HG03039 (cell line): ENCODE measurements around the gene ATF6B.

Source experiments
- ATAC-seq: cut with Tn5 transposase; IDR thresholded peaks from one replicate; pipeline ENCODE4 v1.9.1; 2021; ENCODE audit warnings: mild to moderate bottlenecking, moderate library complexity; ENCODE audit not compliant: unreplicated experiment

Gene ATF6B

DNA sequence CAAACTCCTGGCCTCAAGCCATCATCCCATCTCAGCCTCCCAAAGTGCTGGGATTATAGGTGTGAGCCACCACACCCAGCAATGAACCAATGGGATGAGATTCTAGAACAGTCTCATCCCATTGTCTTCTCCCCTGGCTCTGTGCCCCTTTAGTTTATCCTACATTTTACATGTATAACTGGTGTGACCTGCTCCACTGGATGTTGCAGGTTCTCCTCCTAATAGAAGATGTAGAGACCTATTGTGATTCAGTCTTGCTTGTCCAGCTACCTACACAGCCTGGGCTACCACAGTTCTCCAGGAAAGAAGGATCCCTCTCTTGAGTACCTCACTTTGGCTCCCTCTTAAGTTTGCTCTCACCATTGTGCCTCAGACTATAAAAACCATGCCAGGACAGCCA, 4.1 kb upstream of the ATF6B start:
- no peak for ATAC-seq

DNA sequence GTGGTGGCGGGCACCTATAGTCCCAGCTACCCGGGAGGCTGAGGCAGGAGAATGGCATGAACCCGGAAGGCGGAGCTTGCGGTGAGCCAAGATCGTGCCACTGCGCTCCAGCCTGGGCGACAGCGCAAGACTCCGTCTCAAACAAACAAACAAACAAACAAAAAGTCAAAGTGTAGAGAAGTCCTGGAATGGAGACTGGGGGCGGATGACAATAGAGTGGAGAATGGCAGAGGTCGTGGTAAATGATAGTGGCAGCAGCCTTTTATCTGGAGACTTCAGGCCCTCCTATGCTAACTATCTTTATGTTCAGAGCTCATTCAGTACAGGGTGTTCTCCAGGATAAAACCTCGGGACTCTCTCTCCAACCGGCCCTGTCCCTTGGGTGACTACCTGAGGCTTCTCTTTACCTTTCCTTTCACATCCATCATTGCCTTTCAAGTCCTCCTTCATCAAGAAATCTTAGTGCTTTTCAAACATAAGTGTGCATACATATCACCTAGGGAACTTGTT, 3.4 kb upstream of the ATF6B start:
- no peak for ATAC-seq

DNA sequence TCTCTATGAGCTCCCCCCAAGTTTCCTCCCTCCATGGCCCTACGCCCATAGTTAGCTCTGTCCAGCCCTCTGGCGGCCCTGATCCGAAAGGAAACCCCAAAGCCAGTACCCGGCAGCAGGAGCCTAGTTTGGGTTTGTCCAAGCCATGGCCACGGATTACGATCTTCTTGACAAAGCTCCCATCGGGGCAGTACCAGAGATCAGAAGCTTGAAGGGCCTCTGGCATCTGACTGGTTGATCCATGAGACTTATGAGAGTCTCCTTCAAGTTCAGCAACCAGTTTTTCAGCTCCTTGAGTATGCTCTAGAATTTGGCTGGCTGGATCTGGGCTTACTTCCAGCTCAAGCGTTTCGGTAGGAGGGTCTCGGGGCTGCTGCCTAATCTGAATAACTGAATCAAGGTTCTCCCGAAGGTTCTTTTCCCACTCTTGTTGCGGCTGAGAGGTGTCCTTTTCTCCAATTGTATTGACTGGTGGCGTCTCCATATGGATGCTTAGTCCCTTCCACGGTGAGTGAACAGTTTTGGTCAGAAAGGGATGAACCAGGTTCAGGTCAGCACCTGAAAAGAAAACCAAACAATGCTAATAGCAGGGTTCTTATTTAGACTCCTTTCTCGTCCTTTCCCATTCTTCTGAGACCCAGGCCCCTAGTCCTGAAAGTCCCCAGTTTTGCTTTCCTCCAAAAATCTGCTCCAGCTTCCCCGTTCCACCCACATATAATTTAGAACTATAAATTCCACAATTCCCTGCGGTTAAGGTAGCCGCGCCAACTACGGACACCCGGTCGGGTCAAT, 1.4 kb upstream of the ATF6B start:
- ATAC-seq = no peak

DNA sequence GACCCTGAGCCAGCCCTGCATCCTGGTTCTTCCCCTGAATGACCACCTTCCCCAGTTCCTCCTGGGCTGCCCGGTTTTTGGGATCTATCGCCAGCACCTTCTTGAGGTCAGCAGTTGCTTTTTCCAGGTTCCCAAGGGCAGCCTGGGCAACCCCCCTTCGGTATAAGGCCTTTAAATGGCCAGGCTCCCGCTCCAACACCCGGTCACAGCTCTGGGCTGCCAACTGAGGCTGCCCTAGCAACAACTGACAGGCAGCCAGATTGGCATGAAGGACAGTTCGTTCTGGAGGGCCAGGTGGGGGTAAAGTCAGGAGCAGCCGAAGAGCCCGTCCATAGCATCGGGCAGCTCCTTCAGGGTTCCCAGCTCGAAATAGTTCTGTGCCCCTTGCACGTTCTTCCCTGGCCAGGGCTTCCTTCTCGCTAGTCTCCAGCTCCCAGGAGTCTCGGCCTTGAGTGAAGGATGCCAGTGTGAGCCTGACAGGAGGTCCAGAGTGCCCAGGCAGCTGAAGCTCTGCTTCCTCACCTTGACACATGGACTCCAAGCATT, 778 bp upstream of the ATF6B start:
- no peak for ATAC-seq

DNA sequence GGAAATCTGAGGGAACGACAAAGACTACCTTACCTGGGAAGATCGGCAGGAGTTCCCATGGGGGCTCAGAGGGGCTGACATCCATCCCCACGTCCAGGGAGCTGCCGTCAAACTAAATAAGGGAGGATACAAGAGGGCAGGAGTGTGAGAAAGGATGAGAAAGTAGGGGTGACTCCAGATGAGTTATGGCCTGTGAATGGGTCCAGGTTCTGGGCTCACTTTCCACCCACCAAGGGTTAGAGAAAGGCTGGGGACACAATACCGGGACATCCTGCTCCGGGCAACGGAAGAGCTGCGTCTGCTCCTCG, 683 bp downstream of the ATF6B start:
- ATAC-seq = no peak

DNA sequence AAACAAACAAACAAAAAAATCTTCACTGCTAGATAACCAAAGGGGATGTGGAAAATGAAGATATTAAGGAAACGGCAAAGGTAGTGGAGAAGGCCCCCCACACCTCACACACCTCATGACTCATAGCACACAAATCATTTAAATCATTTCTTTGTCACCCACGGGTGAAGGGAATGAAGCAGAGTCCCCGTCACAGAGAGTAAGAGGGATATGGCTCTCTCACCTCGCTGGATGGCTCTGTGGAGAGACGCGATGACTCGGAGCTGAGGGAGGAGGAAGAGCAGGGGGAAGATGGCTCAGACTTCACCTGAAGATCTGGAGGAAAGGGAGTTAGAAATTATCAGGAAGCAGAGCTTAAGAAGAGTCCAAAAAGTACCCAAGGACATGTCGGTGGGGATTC, 1.2 kb downstream of the ATF6B start:
- no peak for ATAC-seq

DNA sequence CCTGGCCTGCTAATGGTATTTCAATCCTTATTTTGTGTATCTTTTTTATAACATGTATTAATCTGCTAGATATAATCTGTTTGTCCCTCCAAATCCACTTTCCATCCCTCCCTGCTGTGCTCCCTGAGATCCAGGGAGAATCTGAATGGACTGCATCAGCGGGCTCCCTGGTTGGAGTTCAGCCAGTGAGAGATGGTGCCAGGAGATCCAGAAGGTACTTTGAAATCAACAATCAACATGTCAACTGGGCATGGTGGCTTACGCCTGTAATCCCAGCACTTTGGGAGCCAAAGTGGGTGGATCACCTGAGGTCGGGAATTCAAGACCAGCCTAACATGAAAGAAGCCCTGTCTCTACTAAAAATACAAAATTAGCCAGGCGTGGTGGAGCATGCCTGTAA, 4.4 kb downstream of the ATF6B start:
- no peak for ATAC-seq

DNA sequence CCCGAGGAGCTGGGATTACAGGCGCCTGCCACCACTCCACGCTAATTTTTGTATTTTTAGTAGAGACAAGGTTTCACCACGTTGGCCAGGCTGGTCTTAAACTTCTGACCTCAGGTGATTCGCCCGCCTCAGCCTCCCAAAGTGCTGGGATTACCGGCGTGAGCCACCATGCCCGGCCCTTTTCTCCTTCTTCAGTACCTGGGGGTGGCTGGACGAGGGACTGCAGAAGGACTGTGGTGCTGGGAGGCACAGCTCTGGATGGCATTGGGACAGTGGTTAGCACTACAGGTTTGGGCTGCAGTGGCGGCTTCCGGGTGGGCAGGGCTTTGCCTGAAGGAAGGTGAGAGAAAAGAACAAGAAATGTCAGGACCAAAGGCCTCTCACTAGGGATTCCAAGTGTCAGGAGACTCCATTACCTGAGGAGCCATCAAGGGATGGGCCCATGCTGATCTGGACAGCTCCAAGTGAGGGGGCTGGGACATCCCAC, 7.4 kb downstream of the ATF6B start:
- no peak for ATAC-seq

DNA sequence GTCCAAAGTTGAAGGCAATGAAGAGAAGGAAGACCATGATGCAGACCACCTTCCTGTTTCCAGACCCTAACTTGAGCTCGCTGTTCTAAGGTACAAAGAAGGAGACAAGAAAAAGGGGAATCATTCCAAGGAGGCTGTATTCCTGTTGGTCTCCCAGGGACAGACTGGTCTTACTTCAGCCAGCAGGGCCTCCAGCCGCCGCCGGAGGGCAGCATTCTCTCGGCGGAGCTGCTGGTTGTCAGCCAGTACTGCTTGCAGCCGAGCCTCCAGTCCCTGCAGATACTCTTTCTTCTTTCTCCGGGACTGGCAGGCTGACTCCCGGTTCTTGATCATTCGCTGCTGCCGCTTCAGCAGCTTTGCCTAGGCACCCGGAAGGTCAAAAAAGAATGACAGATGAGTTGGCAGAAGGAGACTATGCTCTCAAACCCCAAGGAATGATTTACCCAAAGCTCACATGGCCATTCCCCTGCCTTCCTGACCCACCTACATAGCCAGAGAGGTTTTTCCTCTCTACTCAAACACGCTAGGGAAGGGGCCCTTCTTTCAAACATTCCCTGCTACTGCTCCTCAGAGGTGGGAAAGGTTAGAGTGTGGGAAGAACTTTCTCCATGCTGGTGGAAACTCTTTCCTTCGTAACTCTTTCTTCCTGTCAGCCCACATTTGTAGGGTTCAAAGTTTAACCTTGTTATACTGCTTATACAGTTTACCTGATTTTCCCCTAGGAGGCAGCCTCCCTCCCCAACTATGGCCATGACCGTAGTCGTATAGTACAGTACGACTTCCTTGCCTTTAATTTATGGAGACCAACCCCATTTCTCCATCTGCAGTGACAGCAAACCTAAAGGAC, 9.0 kb downstream of the ATF6B start:
- ATAC-seq = no peak

DNA sequence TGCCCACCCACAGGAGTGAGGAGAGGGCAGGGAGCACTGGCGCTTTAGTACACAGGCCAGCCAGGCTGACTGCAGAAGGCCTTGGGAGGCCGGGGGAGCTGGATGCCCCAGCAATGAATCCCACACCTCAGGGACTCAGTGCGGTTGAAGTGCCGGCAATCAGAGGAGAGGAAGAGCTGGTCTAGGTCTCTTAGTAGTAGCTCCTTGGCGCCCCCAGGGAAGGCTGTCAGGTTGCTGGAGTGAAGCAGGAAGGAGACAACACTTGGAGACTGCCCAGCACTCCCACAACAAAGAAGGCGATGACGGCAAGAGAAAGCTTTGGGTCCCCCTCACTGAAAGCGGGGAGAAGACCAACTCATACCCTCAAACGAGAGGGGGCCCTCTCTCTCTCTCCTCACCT, 10.6 kb downstream of the ATF6B start:
- ATAC-seq = no peak

DNA sequence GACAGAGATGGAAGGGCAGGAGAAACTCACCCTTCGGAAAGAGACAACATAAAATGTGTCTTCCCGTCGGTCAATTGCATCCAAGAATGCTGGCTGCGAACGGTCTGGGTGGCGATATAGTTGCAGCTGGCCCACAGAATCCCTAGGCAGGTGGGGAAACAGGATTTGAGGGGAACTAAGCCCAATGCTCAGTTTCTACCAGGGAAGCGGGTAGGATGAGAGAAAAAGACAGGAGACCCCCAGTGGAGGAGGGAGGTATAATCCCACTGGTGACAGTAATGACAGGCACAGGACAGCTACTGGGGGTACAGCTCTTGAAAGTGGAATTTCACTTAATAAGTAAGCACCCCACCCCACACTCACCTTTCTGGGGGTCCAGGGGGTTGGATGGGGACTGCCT, 11.4 kb downstream of the ATF6B start:
- ATAC-seq = no peak

DNA sequence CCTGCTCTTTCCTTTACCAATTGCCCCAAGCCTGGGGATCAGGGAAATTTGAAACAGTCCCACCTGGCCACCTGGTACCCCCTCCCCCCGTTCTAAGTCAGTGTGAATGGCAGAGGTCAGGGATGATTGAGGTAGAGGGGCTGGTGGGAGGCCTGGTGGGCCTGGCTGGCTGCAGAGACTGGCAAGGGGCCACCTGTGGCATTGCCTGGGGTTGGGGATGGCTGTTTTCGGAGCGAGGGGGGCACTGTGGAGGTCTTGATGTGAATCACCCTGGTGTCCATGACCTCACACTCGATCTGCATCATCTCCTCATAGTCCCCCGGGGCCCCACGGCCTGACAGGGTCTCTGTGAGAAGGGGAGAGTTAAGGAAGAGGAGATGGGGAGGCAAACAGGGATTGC, 12.4 kb downstream of the ATF6B start:
- no peak for ATAC-seq

DNA sequence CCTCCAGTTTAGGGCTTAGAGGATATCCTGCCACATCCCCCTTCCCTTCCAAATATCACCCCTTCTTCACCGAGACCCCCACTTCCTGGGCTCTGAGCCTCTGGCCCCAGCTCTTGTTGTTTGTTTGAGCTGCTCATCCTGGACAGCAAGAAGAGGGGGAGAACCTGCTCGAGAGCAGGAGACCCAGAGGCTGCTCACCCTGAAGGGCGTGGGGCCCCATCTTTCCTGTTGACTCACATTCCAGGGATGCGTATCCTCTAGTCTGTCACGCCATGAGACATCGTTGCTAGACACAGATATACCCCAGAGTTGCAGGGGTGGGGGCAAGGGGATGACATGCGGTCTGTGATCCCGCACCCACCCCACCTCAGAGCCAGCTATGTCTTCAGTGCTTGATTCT, 13.2 kb downstream of the ATF6B start:
- ATAC-seq = no peak

DNA sequence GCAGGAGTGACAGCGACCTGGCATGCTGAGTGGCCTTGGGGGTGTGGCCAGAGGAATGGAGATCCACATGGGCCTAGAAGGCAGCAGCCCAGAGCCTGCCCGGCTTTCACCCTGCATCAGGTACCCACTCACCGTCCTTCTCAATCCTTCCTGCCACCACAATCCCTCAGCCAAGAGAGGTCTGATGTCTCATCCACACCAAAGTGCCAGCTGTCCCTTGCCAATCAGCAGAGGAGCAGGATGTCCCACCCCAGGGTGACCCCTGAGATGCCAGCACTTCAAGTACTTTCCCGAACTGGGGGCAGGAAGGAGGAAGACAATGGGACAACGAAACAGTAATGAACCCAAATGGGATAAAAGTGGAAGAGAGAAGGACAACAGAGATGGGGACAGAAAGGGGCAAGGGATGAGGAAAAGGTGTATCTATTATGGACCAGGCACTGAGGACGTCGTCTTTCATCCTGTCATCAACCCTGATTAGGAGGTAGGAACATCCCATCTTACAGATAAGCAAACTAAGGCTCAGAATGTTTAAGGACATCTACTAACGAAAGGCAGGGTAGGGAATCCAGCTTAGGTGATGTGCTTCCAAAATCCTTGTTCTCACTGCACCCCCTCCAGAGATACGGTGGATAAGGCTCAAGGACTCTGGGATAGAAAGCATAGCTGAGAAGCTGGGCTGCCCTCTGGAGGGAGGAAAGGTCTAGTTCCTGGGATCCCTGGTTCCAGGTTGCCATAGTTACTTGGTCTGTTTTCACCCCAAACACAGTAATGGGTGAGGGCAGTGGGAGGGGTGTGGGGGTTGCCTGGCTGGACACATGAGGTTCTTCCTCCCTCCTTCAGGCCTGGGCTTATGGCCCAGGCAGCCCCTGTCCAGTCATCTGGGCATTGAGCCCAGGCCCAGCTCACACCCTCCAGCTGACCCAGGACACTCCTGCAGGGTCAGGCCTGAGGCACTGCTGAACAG, 14.4 kb downstream of the ATF6B start:
- no peak for ATAC-seq

DNA sequence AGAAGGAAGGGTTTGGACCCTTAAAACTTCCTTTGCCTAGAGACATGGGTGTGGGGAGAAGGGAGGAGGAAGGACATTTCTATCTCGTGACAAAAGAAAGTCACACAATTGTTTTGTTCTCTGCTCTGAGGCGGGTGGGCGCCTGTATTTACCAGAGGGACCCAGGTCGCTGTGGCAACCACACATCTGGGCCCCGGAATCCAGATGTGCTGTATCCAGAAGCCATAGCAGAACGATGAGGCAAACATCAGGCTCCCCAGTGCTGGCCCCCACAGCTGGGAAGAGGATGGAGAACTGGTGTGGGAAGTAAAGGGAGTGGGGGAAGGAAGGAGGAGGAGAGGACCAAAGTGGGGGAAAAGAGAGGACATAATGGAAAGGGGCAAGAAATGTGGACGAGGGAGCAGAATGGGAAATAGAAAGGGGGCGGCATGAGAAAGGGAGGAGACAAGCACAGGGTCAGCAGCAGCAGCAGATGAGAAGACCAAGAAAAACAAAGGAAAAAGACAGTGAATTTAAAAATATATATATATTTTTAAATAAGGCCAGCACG, 15.5 kb downstream of the ATF6B start:
- ATAC-seq = no peak

DNA sequence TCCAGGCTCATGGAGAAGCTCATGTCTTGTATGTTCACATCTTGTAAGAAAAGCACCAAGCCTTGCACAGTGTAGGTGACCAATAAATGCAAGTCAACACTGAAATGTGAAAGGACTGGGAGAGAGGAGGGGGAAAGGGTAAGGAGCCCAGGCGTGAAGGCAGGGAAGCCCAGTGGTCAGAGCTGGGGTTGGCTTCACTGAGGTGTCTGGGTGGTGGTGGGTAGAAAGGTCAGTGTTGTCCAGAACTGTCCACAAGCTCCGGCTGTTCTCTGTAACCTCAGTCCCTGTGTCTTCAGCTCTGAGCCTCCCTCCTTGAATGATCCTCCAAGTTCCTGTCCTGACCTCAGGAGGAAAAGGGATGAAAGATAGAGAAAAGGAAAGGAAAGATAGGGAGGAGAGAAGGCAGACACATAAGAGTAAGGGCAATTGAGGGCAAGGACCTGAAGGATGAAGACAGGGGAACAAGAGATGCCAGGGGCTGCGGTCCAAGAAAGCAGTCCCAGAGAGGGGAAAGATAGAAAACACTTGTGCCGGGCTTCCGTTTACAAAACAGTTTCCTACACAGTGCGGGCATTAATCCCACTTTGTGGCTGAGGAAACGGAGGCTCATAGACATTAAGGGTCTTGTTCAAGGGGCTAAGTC, 16.5 kb downstream of the ATF6B start:
- ATAC-seq = no peak

DNA sequence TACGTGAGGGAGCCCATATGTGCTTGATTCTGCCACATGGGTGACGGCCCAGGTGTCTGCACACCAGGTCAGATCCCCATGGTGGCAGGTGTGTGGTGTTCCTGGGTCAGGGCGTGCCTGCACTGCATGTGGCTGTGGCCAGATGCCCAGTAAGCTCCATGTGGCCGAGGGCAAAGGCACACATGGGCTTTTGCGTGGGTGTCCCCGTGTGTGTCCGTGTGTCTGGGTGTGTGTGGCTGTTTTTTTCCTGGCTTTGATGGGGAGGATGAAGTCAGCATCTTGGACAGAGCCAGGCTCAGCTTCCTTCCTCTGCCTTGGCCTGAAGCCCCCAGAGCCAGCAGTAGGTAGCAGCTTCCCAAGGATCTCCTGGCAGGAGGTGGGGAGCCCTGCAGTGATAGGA, 17.4 kb downstream of the ATF6B start:
- no peak for ATAC-seq

DNA sequence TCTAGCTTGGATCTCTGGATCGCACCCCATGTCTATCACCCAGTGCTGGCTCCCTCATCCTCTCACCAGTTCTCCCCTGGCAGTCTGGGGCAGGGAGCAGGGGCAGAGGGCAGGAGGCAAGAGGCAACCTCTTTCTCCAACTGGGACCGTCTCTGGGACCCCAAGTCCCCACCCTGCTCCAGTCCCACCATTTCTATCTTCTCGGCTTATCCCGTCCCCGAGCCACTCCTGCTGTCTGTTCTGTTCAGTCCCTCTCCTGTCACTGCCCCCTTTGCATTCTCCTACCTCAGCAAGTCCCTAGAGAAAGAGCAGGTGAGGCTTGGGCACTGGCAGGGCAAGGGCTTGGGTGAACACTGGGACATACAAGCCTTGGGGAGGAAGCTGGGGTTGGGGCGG, 18.3 kb downstream of the ATF6B start:
- no peak for ATAC-seq

DNA sequence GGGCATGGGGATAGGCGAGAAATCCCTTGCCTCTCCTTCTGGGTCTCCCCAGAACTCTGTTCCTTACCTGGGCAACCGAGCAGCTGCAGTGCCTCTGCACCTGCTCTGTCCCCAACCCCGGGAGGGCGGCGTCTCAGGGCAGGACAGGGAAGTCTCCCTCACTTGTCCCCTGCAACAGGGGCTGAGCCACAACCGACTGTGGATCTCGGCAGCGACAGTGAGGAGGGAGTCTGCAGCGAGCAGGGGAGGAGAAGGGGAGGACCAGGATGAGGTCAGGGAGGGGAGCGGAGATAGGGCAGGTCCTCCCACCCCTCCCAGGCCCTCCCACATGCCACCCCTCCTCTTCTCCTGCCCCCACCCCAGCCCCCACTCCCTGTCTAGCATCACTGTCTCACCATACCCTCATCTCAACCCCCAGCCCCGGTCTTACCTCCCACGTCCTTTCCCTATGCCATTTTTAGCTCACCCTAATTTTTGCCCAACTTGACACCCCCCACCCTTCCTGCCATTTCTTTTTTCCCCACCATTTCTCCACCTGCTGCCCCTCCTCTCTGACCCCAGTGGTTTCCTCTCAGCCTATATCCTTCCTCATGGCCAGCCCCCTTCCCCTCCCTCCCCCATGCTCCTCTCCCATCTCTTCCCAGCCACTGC, 18.8 kb downstream of the ATF6B start, which contains the start of gene TNXB:
Gene TNXB, minus strand, starts transcription at position 225 of the 651 bp plus-strand sequence. CDS start 11,140 bp downstream, outside the sequence.
- ATAC-seq = no peak
